Stimulated activated naive CD8-positive, alpha-beta T cell treated with anti-CD3 and anti-CD28 coated beads, Interleukin-15, Interleukin-2, amounts not matched to agents 100 U/mL and 50 U/mL, for 24 hours (primary cell): ENCODE measurements around the gene CREBBP.
"Not testable (repeated sequence)": the region's sequence is repeated elsewhere in the genome, so short reads cannot be mapped to it uniquely, and the experiment has no call there.

Source experiments
- ATAC-seq: fragments of 150-1000 bp; cut with Tn5 transposase; one replicate; pipeline ENCODE4 v1.10.0; 2021
- DNase-seq: peaks from one replicate; pipeline ENCODE4 v3.0.0; 2021

CREBBP gene

GRCh38 chr16:3880623-3881498 is at the start of gene CREBBP:
CREBBP (minus strand) TSS chr16:3880713; CDS start chr16:3879916, 797 bp downstream.
- peak; percentile 90 for ATAC-seq
- DNase-seq, result peak; percentile 88

GRCh38 chr16:3927147-3927546 is 46.6 kb upstream of the CREBBP start:
- not testable (repeated sequence) for ATAC-seq, DNase-seq

GRCh38 chr16:3924763-3925162 is 44.2 kb upstream of the CREBBP start:
- no peak for DNase-seq
- ATAC-seq, result no peak

GRCh38 chr16:3922241-3922640 is 41.7 kb upstream of the CREBBP start:
- DNase-seq (no peak), ATAC-seq (no peak)

- DNase-seq (no peak), ATAC-seq (no peak)
These were observed 39.7 kb upstream of the CREBBP start for GRCh38 chr16:3920206-3920605.

GRCh38 chr16:3919413-3919812 is 38.9 kb upstream of the CREBBP start:
- DNase-seq (no peak), ATAC-seq (no peak)

GRCh38 chr16:3915426-3916260 is 35.1 kb upstream of the CREBBP start:
- DNase-seq (no peak), ATAC-seq (no peak)

- ATAC-seq (no peak), DNase-seq (no peak)
These were observed 32.4 kb upstream of the CREBBP start for GRCh38 chr16:3912897-3913296.

- ATAC-seq, result no peak
- DNase-seq, result no peak
These were observed 31.9 kb upstream of the CREBBP start for GRCh38 chr16:3912373-3912772.

GRCh38 chr16:3911741-3912140 is 31.2 kb upstream of the CREBBP start:
- not testable (repeated sequence) for DNase-seq, ATAC-seq

GRCh38 chr16:3909791-3910583 is 29.5 kb upstream of the CREBBP start:
- DNase-seq (no peak), ATAC-seq (no peak)

- ATAC-seq, result no peak
- DNase-seq, result no peak
These were observed 28.5 kb upstream of the CREBBP start for GRCh38 chr16:3908951-3909437.

- ATAC-seq, result no peak
- no peak for DNase-seq
These were observed 27.1 kb upstream of the CREBBP start for GRCh38 chr16:3907586-3907985.

GRCh38 chr16:3906363-3906762 is 25.9 kb upstream of the CREBBP start:
- ATAC-seq, result no peak
- no peak for DNase-seq

- ATAC-seq, result no peak
- no peak for DNase-seq
These were observed 24.4 kb upstream of the CREBBP start for GRCh38 chr16:3904875-3905274.

- DNase-seq, result no peak
- ATAC-seq, result no peak
These were observed 9.6 kb upstream of the CREBBP start for GRCh38 chr16:3890091-3890490.

- ATAC-seq, result no peak
- DNase-seq, result no peak
These were observed 8.5 kb upstream of the CREBBP start for GRCh38 chr16:3889059-3889458.

GRCh38 chr16:3885999-3886398 is 5.5 kb upstream of the CREBBP start:
- DNase-seq, ATAC-seq: not testable (repeated sequence)

- no peak for ATAC-seq
- no peak for DNase-seq
These were observed 3.9 kb upstream of the CREBBP start for GRCh38 chr16:3884398-3884797.

GRCh38 chr16:3882531-3882930 is 2.0 kb upstream of the CREBBP start:
- no peak for DNase-seq
- ATAC-seq, result no peak

GRCh38 chr16:3881499-3881990 is 1.0 kb upstream of the CREBBP start:
- DNase-seq (peak; percentile 21), ATAC-seq (no peak)
